Left forelimb (tissue), 1 donor: ENCODE measurements around the gene ATN1.
"Not testable (repeated sequence)": the region's sequence is repeated elsewhere in the genome, so short reads cannot be mapped to it uniquely, and the experiment has no call there.

Experiments
- DNase-seq: peaks from one replicate; pipeline ENCODE4 v3.0.0-alpha.2; 2018; ENCODE audit warnings: low spot score

Gene ATN1

GRCh38 chr12:6904280-6905276 is 23.2 kb upstream of the ATN1 start, which contains the start of gene LRRC23:
LRRC23 (plus strand) TSS chr12:6904822; CDS start chr12:6905634, 812 bp downstream.
- peak; percentile 96 for DNase-seq

- DNase-seq: no peak
These were observed 22.2 kb upstream of the ATN1 start for GRCh38 chr12:6905414-6906040.

- not testable (repeated sequence) for DNase-seq
These were observed 19.6 kb upstream of the ATN1 start for GRCh38 chr12:6908141-6908540.

- DNase-seq: no peak
These were observed 18.2 kb upstream of the ATN1 start for GRCh38 chr12:6909421-6910145.

GRCh38 chr12:6912164-6912935 is 15.4 kb upstream of the ATN1 start:
- DNase-seq: no peak

GRCh38 chr12:6914246-6914946 is 13.4 kb upstream of the ATN1 start, which contains the start of gene ENO2:
ENO2 (plus strand) TSS chr12:6914580; CDS start chr12:6915833, 1,253 bp downstream.
- no peak for DNase-seq

- DNase-seq: no peak
These were observed 12.6 kb upstream of the ATN1 start for GRCh38 chr12:6914947-6915788.

- DNase-seq: no peak
These were observed 11.9 kb upstream of the ATN1 start for GRCh38 chr12:6915789-6916285.

- DNase-seq: no peak
These were observed 11.1 kb upstream of the ATN1 start for GRCh38 chr12:6916426-6917200.

- no peak for DNase-seq
These were observed 10.1 kb upstream of the ATN1 start for GRCh38 chr12:6917491-6918231.

GRCh38 chr12:6919588-6919987 is 8.2 kb upstream of the ATN1 start:
- DNase-seq: no peak

GRCh38 chr12:6921539-6921938 is 6.2 kb upstream of the ATN1 start:
- DNase-seq: no peak

- DNase-seq: no peak
These were observed 5.5 kb upstream of the ATN1 start for GRCh38 chr12:6921996-6922946.

- DNase-seq: no peak
These were observed 4.6 kb upstream of the ATN1 start for GRCh38 chr12:6923003-6923732.

- DNase-seq: no peak
These were observed 3.9 kb upstream of the ATN1 start for GRCh38 chr12:6923851-6924250.

- DNase-seq: no peak
These were observed 2.6 kb upstream of the ATN1 start for GRCh38 chr12:6925239-6925539.
